Stimulated activated CD4-positive, alpha-beta T cell treated with anti-CD3 and anti-CD28 coated beads, TNF-alpha, amount 100 ng/mL, for 1 hour (primary cell): ENCODE measurements around the gene HAUS7.

Experiments
- DNase-seq, 3 donors: peaks; one replicate each; pipeline ENCODE4 v3.0.0-alpha.2; 2020; ENCODE audit warnings: low read depth in 3 of 3, low spot score in 1 of 3

HAUS7 gene

GRCh38 chrX:153441981-153442380 is 28.4 kb downstream of the HAUS7 start:
- no peak for DNase-seq

DNA sequence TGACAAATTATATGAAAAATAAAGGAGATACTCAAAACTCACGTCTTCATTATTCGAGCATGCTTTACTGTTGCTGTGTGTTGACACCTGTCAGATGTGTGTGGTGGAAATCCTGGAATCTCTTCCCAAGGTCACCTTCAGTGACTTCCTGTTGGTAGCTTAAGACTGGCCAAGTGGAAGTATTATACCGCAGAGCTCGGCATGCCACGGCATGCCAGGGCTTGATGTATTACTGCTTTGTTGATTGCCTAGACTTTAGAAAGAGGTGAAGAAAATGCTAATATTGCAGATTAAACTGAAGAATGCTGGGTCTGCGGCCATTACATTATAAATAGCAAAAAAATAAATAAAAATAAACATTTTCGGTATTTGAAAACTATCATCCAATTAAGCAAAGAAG is 29.1 kb downstream of the HAUS7 start:
- DNase-seq = no peak

GRCh38 chrX:153440556-153441135 is 29.7 kb downstream of the HAUS7 start:
- no peak for DNase-seq

GRCh38 chrX:153439977-153440376 is 30.4 kb downstream of the HAUS7 start:
- DNase-seq = no peak

GRCh38 chrX:153438532-153438931 is 31.8 kb downstream of the HAUS7 start:
- no peak for DNase-seq

DNA sequence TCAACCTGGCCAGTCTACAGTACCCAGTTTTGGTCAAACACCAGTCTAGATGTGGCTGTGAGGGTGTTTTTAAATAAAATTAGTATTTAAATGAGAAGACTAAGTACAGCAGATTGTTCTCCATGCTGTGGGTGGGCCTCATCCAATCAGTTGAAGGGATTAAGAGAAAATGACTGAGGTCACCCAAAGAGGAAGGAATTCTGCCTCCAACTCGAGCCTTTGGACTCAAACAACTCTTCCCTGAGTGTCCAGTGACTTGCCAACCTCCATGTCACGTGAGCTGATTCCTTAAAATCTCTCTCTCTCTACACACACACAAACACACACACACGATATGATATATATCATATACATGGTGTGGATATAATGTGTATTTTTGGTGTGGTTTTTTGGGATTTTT is 34.5 kb downstream of the HAUS7 start:
- DNase-seq = no peak

DNA sequence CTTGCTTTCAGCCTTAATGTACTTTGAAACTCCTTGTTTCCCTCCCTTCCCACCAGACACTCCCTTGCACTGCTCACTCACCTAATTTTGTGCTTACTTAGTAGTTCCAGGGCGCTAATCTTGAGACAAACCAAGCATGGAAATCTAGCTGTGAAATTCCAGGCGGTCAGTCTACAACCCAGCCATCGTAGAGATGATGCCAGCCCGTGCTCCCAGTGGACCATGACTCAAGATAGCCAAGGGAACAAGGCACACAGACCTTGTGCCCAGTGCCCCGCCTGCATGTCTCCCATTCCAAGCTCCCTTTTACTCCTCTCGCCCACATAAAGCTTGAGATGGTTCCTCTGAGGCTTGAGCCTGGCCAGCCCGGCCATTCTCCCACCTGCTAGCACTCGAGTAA is 35.6 kb downstream of the HAUS7 start:
- no peak for DNase-seq

DNA sequence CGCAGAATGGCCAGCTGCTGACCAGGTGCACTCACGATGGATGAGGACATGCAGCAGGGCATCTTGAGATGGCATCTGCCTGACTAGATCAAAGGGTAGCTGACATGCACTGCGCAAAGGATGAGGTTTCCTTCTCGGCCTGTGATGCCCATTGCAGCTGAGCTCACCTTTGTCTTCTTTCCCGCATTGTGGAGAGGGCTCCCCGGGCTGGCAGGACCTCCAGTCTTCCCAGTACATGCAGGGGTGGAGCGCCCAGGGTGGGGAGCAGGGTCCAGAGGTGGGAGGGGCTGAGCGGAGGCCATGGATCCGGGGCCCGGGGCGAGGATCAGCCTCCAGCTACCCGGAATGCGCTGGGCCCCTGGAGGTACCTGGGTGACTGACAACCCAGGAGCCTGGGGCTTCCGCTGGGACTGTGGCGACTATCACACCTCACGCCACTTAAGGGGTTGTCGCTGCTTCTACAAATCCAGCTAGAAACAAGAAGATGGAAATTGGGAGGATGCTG is 36.5 kb downstream of the HAUS7 start:
- DNase-seq = no peak

DNA sequence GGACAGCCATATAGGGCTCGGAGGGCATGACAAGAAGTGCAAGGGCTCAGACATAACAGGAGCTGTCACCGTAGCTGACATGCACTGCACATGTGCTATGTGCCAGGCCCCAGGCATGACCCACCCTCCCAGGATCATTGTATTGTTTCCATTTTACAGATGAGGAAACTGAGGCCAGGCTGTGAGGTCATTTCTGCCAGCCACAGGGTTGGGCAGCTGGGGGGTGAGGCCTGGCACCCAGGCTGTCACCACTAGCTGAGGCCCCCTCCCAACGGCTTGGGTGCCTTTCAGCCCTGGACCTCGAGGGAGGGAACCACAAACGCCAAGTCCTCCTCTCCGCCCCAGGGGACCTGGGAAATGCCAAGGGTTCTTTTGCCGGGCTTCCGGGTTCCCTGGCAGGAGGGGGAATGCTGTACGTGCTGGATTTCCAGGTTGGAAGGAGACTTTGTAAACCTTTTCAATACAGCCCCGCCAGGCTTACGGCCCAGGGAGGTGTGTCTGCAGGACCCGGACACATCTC is 37.2 kb downstream of the HAUS7 start:
- no peak for DNase-seq

DNA sequence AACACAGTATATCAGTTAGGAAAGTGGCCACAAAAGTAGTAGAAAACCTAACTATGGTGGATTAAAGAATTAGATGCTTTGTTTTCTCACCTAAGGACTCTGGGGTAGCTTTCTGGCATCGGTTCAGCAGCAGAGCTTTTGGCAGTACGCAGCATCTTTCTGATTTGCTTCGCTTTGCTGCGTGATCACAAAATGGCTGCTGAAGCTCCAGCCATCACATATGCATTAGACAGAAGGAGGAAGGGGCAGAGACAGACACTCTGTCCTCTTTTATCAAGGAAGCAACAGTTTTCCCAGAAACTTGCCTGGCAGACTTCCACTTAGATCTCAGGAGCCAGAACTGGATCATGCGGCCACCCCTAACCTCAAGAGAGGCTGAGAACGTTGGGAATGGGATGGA is 39.6 kb downstream of the HAUS7 start:
- DNase-seq = no peak

- DNase-seq = no peak
Observed at GRCh38 chrX:153426204-153426603, 44.2 kb downstream of the HAUS7 start.

GRCh38 chrX:153423652-153424051 is 46.7 kb downstream of the HAUS7 start:
- DNase-seq = no peak

DNA sequence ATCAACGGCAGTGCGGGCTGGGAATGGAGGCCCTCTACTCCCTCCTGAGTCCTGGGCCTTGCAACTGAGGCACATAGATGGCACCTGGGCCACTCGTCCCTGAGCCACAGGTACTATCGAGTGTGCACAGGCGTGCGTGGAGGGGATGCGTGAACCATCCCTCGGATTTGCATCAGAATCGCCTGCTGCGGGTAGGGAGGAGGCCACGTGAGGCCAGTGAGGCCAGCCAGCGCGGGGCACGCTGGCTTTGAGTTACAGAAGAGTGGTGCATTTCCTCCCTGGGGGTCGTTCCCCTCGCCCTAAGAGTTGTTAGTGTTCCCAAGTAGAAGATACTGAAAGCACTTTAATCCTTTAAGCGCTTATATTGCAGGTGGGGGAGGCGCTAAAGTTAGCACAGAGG is 48.5 kb downstream of the HAUS7 start:
- no peak for DNase-seq

GRCh38 chrX:153420851-153421599 is 49.4 kb downstream of the HAUS7 start:
- no peak for DNase-seq

DNA sequence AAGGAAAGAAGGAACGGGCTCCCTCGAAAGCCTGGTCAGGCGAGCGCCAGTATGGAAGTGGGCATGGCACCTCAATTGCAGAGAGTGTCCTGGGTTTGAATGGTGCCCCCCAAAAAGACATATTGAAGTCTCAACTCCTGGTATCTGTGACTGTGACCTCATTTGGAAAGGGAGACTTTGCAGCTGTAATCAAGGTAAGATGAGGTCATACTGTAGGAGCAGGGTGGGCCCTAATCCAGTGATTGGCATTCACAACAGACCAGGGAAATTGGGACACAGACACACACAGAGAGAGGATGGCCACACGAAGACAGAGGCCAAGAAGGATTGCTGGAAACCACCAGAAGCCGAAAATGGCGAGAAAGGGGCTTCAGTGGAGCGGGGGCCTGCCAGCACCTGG is 52.7 kb downstream of the HAUS7 start:
- DNase-seq = no peak

GRCh38 chrX:153416781-153417450 is 53.5 kb downstream of the HAUS7 start:
- DNase-seq = no peak

DNA sequence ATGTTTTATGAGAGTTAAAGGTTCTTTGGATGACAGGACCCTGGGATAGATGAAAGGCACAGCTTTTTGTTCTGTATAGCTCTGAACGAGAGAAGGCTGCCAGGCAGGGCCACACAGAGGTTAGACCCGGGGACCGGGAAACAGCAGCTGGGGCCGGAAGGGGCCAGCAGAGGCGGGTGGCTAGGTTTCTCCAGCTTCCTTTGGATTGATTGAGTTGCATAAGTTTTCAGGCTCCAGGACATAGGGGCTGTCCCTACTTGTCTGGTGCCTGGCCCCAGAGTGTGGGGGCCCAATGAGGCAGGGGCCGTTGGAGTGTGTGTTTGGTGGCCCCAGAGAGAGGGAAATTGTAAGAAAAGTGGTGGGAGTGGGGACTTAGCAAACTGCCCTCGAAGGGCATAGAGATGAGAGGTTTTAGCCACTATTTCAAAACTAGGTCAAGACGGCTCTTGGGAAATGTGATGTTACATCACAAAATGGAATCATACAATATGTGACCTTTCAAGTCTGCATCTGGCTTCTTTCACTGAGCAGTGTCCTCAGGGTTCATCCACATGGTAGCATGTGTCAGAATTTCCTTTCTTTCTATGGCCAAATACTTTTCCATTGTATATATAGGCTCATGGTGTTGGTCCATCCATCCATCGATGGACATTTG is 55.4 kb downstream of the HAUS7 start:
- no peak for DNase-seq

DNA sequence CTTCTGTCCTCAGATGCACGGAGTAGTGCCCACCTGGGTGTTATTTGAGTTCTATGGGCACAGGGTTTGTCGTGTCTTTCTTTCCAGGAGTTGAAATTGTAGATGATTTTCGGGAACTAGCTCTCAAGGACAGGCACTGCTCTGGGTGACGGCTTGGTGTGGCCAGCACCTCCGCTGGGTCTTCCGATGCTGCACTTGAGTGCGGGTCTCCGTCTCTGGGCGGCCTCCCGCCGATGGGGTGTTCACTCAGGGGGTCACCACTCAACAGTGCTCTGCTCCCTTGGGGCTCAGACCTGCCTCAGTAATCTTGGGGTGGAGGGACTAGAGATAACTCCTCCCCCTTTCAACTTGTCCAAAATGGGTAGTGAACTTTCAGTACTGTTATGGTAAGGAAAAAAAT is 56.6 kb downstream of the HAUS7 start:
- no peak for DNase-seq

DNA sequence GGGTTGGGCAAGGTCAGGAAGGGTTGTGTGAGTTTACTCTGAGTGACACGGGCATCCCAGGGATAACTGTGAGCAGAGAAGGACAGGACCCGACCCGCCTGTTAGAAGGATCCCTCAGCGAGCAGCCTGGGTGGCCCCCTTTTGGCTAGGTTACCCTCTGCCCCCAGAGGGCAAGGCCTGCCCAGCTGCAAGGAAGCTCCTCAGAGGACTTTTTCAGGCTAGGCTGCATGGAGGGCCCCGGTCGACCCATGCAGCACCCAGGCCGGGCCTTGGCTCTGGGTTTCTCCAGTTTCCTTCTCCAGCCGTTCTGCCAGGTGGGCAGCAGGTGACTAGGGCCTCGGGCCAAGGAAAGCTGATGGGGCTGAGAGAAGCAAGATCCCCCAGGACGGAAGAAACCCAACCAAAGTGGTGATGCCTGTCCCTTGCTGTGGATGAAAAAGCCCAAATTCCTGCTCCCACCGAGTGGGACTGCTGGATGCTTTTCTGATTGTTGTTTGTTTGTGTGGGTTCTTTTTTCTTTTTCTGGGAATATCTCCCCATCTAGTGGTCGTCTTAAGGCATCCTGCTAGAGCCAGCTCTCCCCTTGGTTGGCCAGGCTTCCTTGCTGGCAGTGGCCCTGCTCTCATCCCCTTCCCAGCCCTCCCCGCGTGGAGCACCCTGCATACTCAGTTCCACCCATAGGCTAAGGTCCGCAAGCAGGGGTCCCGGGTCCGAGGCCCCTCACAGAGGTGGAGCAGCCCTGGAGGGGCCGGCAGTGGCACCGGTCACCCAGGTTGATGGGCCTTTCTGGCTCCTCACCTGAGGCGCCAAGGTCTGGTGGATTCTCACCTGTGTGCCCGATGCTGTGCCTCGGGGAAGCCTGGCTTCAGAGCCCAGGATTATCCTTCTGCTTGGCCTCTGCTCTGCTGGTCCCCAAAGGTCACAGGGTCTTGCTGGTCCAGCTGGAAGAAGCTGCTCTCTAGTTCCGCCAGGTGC is 57.3 kb downstream of the HAUS7 start:
- DNase-seq = no peak

DNA sequence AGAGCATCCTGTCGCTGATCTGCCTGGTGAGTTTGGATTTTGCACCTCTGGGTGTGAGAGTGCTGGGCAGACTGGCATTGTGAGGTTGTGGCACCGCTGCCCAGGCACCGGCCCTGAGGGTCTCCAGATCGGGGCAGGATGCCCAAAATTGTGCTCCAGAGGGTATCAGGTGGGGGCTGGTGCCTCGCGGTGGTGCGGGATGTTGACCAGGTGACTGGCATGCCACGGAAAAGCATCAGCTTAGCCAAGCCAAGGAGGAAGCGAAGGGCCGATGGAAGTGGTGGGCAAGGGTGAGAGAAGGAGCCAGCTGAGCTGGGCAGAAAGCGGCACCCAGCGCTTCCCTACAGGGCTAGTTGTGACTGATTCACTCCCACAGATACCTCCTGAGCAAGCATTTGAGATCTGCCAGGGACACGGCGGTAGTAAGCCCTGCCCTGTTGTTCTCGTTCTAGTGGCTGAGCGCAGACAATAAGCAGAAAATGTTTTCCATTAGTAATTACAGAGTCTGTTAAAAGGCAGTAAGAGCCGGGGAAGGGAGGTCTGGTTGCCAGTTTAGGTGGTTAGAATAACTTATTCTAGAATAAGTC is 58.3 kb downstream of the HAUS7 start:
- no peak for DNase-seq
